Osteoblast (primary cell): Measurements from ENCODE around the gene TRIM10. TPM values are rescaled to one million over a fixed set of nuclear protein-coding genes. Genes with fewer than 3 reads are reported as not detected.

Source experiments
- DNase-seq: peaks from one replicate; pipeline ENCODE4 v3.0.0; 2011; ENCODE audit warnings: low spot score, mixed read lengths; ENCODE audit not compliant: insufficient read length; ENCODE audit errors: missing footprints
- H2AFZ ChIP-seq: 2 replicates; pipeline ENCODE4 v1.6.0; 2011; ENCODE audit warnings: mild to moderate bottlenecking, low read length
- H3K27ac ChIP-seq: 2 replicates; pipeline ENCODE4 v1.5.1; 2011; ENCODE audit warnings: mild to moderate bottlenecking, low read depth, low read length, moderate library complexity
- H3K27me3 ChIP-seq: 2 replicates; pipeline ENCODE4 v1.6.0; 2012; ENCODE audit warnings: mild to moderate bottlenecking, control low read depth, inconsistent platforms, low read length, moderate library complexity; ENCODE audit not compliant: insufficient read depth
- H3K36me3 ChIP-seq: 2 replicates; pipeline ENCODE4 v1.5.1; 2011; ENCODE audit warnings: mild to moderate bottlenecking, low read length, control low read depth, moderate library complexity; ENCODE audit not compliant: insufficient read depth
- H3K4me1 ChIP-seq: 2 replicates; pipeline ENCODE4 v1.5.1; 2011; ENCODE audit warnings: mild to moderate bottlenecking, low read length, control low read depth, moderate library complexity; ENCODE audit not compliant: insufficient read depth
- H3K4me2 ChIP-seq: 2 replicates; pipeline ENCODE4 v1.6.0; 2011; ENCODE audit warnings: mild to moderate bottlenecking, low read length; ENCODE audit not compliant: insufficient read depth
- H3K4me3 ChIP-seq: fragments of 200-600 bp; sonication (generic); 3 replicates; pipeline ENCODE4 v1.5.1; 2012; ENCODE audit warnings: mild to moderate bottlenecking, low read length, inconsistent platforms; ENCODE audit not compliant: insufficient read depth
- H3K79me2 ChIP-seq: 2 replicates; pipeline ENCODE4 v1.6.0; 2012; ENCODE audit warnings: mild to moderate bottlenecking, low read length, control low read depth, inconsistent platforms; ENCODE audit not compliant: insufficient read depth
- H3K9me3 ChIP-seq: 2 replicates; pipeline ENCODE4 v1.5.1; 2011; ENCODE audit warnings: low read depth, low read length, control low read depth
- H4K20me1 ChIP-seq: 2 replicates; pipeline ENCODE4 v1.6.0; 2012; ENCODE audit warnings: mild to moderate bottlenecking, low read length, control low read depth; ENCODE audit not compliant: insufficient read depth
- CTCF ChIP-seq: IDR thresholded peaks from 2 replicates; pipeline ENCODE4 v1.5.1; 2011; ENCODE audit warnings: mild to moderate bottlenecking, low read depth, low read length, moderate library complexity; ENCODE audit errors: extremely low read depth
- total RNA-seq: library from RNA; depleted of rRNA; stranded (reverse); fragments of >200 nt; gene quantifications from 2 replicates; pipeline ENCODE4 v1.2.3, GENCODE V29; 2012

The TRIM10 gene
- total RNA-seq, 1 donor, result not detected

GRCh38 chr6:30152910-30153610, 8.0 kb downstream of the TRIM10 start:
- H3K4me1 ChIP-seq, result peaks cover 36% of the 10 kb centered on the region

DNA sequence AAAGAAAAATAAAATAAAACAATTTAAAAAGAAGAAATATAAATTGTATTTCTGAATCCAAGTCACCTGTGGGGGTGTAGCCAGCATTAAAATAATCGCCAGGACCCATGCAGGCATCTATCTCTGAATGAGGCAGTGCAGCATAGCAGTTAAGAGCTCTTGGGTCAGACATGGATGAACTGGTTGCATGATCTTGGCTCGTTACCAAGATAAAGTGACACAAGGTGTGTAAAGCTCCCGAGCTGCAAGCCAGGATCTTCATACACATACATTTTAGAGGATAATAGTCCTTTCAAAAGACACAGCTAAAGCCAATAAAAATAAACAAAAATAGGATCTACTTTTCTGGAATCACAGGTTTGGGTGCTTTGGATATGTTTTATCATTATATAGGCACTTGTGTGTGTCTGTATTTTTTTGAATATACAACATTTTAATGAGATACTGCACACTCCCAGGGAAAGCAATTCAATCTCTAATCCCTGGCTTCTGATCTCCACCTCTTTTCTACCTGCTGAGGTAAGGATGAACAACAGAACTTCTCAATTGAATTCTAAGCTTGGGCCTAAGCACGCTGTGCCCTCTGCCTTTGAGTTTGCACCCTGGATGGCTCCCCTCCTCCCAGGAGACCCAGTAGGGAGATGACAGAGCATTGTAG, 8.9 kb downstream of the TRIM10 start:
- no peaks in the 10 kb centered on the region for H3K79me2 ChIP-seq
- H3K36me3 ChIP-seq, result no peaks in the 10 kb centered on the region
- H3K27ac ChIP-seq, result no peak overlapping the region
- no peak for TF ChIP-seq CTCF
- no peak overlapping the region for H2AFZ ChIP-seq
- H3K9me3 ChIP-seq, result no peaks in the 10 kb centered on the region
- no peak overlapping the region for H3K4me3 ChIP-seq
- H3K4me2 ChIP-seq, result no peak overlapping the region
- DNase-seq, result no peak
- peaks cover 36% of the 10 kb centered on the region for H3K4me1 ChIP-seq
- H3K27me3 ChIP-seq, result peaks cover 12% of the 10 kb centered on the region
- no peaks in the 10 kb centered on the region for H4K20me1 ChIP-seq

More at GRCh38 chr6:30152910-30153610, 8.0 kb downstream of the TRIM10 start:
- Histone ChIP-seq H4K20me1 (no peaks in the 10 kb centered on the region), H3K4me2 (no peak overlapping the region), H3K27me3 (peaks cover 4% of the 10 kb centered on the region), H3K79me2 (no peaks in the 10 kb centered on the region), H3K27ac (no peak overlapping the region), H3K9me3 (no peaks in the 10 kb centered on the region), H3K36me3 (no peaks in the 10 kb centered on the region), H2AFZ (no peak overlapping the region), H3K4me3 (no peak overlapping the region)
- DNase-seq, result no peak
- no peak for TF ChIP-seq CTCF

DNA sequence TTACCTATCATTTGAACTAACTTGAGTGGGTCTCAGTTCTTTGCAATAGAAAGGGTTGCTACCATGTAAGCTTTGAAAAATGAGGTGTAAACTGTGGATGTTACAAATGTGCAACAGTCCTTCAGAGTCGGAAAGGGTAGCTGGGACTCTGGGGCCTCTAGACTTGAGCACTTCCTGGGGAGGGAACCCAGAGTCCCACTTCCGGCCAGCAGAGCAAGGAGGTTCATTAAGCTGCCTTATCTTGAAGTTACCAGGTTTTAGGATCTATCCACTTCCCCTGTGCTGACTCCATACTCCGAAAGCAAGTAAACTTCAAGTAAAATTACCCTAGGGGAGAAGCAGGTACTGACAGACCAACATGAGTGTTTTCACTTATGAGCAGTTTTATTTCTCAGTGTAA, 9.4 kb downstream of the TRIM10 start:
- Histone ChIP-seq H2AFZ (no peak overlapping the region), H3K27ac (no peak overlapping the region), H3K79me2 (no peaks in the 10 kb centered on the region), H3K4me3 (no peak overlapping the region), H3K9me3 (no peaks in the 10 kb centered on the region), H3K4me1 (peaks cover 35% of the 10 kb centered on the region), H4K20me1 (no peaks in the 10 kb centered on the region), H3K36me3 (no peaks in the 10 kb centered on the region), H3K27me3 (peaks cover 15% of the 10 kb centered on the region), H3K4me2 (no peak overlapping the region)
- no peak for DNase-seq
- TF ChIP-seq CTCF, result no peak

DNA sequence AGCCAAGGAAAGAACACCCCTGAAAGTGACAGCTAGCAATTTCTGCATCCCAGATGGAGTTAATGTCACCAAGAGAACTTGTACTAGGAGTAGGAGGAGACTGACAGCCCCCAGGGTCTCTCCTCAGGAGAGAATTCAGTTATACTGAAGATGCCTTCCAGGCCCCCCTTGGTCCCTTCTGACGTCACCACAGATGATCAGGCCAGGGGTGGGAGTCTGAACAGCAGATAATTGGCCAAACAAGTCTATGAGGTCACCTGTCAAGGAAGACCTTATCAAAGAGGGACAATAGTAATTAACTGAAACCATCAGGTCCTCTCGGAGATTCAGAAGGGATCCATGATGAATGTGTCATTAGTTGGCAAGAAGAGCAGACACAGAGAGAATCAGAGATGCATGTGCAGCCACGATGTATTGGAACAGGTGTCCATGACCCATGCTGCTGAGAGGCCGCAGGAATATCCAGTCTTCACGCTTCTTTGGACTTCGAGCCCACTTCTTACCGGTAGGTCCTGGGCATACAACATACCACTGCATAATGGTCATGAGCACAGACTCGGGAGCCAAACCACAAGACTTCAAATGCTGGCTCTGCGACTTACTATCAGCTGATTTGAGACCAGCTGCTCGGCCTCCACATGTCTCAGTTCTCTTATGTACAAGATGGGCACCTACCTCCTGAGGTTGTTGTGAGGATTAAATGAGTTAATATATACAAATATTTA, 10.2 kb downstream of the TRIM10 start:
- Histone ChIP-seq H3K27ac (no peak overlapping the region), H3K4me1 (peaks cover 28% of the 10 kb centered on the region), H3K27me3 (peaks cover 20% of the 10 kb centered on the region), H3K4me3 (no peak overlapping the region), H3K36me3 (no peaks in the 10 kb centered on the region), H3K79me2 (no peaks in the 10 kb centered on the region), H2AFZ (no peak overlapping the region), H3K4me2 (no peak overlapping the region), H4K20me1 (no peaks in the 10 kb centered on the region), H3K9me3 (no peaks in the 10 kb centered on the region)
- DNase-seq, result no peak
- no peak for TF ChIP-seq CTCF
